IMR-90 (cell line): ENCODE data around the gene NCOA3. TPM values are rescaled to one million over a fixed set of nuclear protein-coding genes. Genes with fewer than 3 reads are reported as not detected.

Experiments
- ATAC-seq: fragments of 200-7000 bp; cut with Tn5 transposase; 2 replicates; pipeline ENCODE4 v1.9.1; 2020; ENCODE audit warnings: low read depth, mild to moderate bottlenecking, moderate library complexity
- BruUV-seq: library from RNA; stranded (reverse); fragments of 400-500 nt; replicated peaks from 2 replicates; lab custom pipeline; 2021; lab: Mats Ljungman, UMichigan
- CTCF ChIA-PET: fragments of 300-600 bp; formaldehyde crosslinking; extraction: SDS; loops from one replicate; lab custom pipeline; 2021; ENCODE audit warnings: antibody characterized with exemption; lab: Yijun Ruan, JAX
- POLR2A ChIA-PET: fragments of 300-600 bp; sonication (Branson Sonifier 250); formaldehyde crosslinking; loops from one replicate; lab custom pipeline; 2022; ENCODE audit warnings: antibody characterized with exemption; ENCODE audit not compliant: unreplicated experiment; lab: Charles Lee
- DNase-seq: peaks from one replicate; pipeline ENCODE4 v3.0.0; 2013
- H2AFZ ChIP-seq: replicated peaks from 2 replicates; pipeline ENCODE3; 2013; ENCODE audit warnings: low read length, mild to moderate bottlenecking; ENCODE audit not compliant: poor library complexity
- H2AK5ac ChIP-seq: 2 replicates; pipeline ENCODE4 v1.6.1; 2013; ENCODE audit warnings: low read depth, low read length, inconsistent platforms
- H2AK9ac ChIP-seq: replicated peaks from 2 replicates; pipeline ENCODE3; 2013; ENCODE audit warnings: mild to moderate bottlenecking, low read depth, low read length, moderate library complexity; ENCODE audit not compliant: poor library complexity
- H2BK120ac ChIP-seq: 2 replicates; pipeline ENCODE4 v1.6.1; 2013; ENCODE audit warnings: low read depth, low read length, inconsistent platforms
- H2BK15ac ChIP-seq: 3 replicates; pipeline ENCODE4 v1.6.1; 2013; ENCODE audit warnings: low read depth, low read length, inconsistent platforms
- H2BK20ac ChIP-seq: 2 replicates; pipeline ENCODE4 v1.6.1; 2013; ENCODE audit warnings: low read depth, mild to moderate bottlenecking, inconsistent platforms, low read length, moderate library complexity
- H2BK5ac ChIP-seq: 2 replicates; pipeline ENCODE4 v1.6.1; 2013; ENCODE audit warnings: mild to moderate bottlenecking, low read depth, low read length, inconsistent platforms; ENCODE audit not compliant: poor library complexity, severe bottlenecking
- H3K14ac ChIP-seq: replicated peaks from 2 replicates; pipeline ENCODE4 v1.6.1; 2013; ENCODE audit warnings: low read depth, low read length, inconsistent platforms
- H3K18ac ChIP-seq: 2 replicates; pipeline ENCODE4 v1.6.1; 2013; ENCODE audit warnings: low read depth, low read length, control low read depth
- H3K23ac ChIP-seq: 2 replicates; pipeline ENCODE4 v1.6.1; 2013; ENCODE audit warnings: low read depth, low read length, inconsistent platforms
- H3K27ac ChIP-seq: 2 replicates; pipeline ENCODE4 v1.5.1; 2013; ENCODE audit warnings: mild to moderate bottlenecking, control low read depth, low read length; ENCODE audit not compliant: insufficient read depth
- H3K27me3 ChIP-seq: 2 replicates; pipeline ENCODE4 v1.6.1; 2013; ENCODE audit warnings: low read length; ENCODE audit not compliant: control insufficient read depth, insufficient read depth
- H3K36me3 ChIP-seq: 2 replicates; pipeline ENCODE4 v1.6.1; 2013; ENCODE audit warnings: low read length, mixed read lengths; ENCODE audit not compliant: control insufficient read depth, insufficient read depth
- H3K4ac ChIP-seq: 2 replicates; pipeline ENCODE4 v1.6.1; 2013; ENCODE audit warnings: low read depth, low read length, inconsistent platforms
- H3K4me1 ChIP-seq: 2 replicates; pipeline ENCODE4 v1.6.1; 2013; ENCODE audit warnings: low read length, mixed read lengths; ENCODE audit not compliant: control insufficient read depth, insufficient read depth
- H3K4me2 ChIP-seq: 2 replicates; pipeline ENCODE4 v1.6.1; 2013; ENCODE audit warnings: low read depth, mild to moderate bottlenecking, control low read depth, low read length, moderate library complexity
- H3K4me3 ChIP-seq: 2 replicates; pipeline ENCODE4 v1.5.1; 2013; ENCODE audit warnings: low read depth, mild to moderate bottlenecking, control low read depth, low read length, moderate library complexity; ENCODE audit not compliant: insufficient read depth
- H3K56ac ChIP-seq: 2 replicates; pipeline ENCODE4 v1.6.1; 2013; ENCODE audit warnings: low read length, inconsistent platforms; ENCODE audit not compliant: insufficient read depth; ENCODE audit errors: extremely low read depth
- H3K79me1 ChIP-seq, 2 experiments: 2 replicates each; pipeline ENCODE4 v1.6.1; 2013; ENCODE audit warnings: low read length in 2 of 2, inconsistent platforms in 1 of 2, low read depth in 1 of 2
- H3K9ac ChIP-seq: 2 replicates; pipeline ENCODE4 v1.6.1; 2013; ENCODE audit warnings: low read depth, low read length, control low read depth
- H3K9me1 ChIP-seq: 2 replicates; pipeline ENCODE4 v1.6.1; 2013; ENCODE audit warnings: low read length, inconsistent platforms; ENCODE audit not compliant: insufficient read depth
- H3K9me3 ChIP-seq: 2 replicates; pipeline ENCODE4 v1.6.1; 2013; ENCODE audit warnings: low read length; ENCODE audit not compliant: control insufficient read depth, insufficient read depth
- H4K20me1 ChIP-seq: 2 replicates; pipeline ENCODE4 v1.6.1; 2013; ENCODE audit warnings: low read length, inconsistent platforms; ENCODE audit not compliant: insufficient read depth
- H4K5ac ChIP-seq: 2 replicates; pipeline ENCODE4 v1.6.1; 2013; ENCODE audit warnings: mild to moderate bottlenecking, low read depth, low read length, control low read depth
- H4K8ac ChIP-seq, 2 experiments: 2 replicates each; pipeline ENCODE4 v1.6.1; 2013; ENCODE audit warnings: low read depth in 2 of 2, low read length in 2 of 2, control low read depth in 1 of 2, inconsistent platforms in 1 of 2
- H4K91ac ChIP-seq: 2 replicates; pipeline ENCODE4 v1.6.1; 2013; ENCODE audit warnings: low read depth, low read length, inconsistent platforms; ENCODE audit not compliant: insufficient read depth
- MAZ ChIP-seq: IDR thresholded peaks from 2 replicates; pipeline ENCODE4 v1.6.1; 2012; ENCODE audit warnings: low read depth, mild to moderate bottlenecking, low read length, improper control_type of control experiment, moderate library complexity, borderline replicate concordance
- NFE2L2 ChIP-seq: fragments of 150-350 bp; IDR thresholded peaks from 2 replicates; pipeline ENCODE4 v1.6.1; 2016; ENCODE audit warnings: low read depth, mild to moderate bottlenecking, low read length
- RCOR1 ChIP-seq: IDR thresholded peaks from 2 replicates; pipeline ENCODE4 v1.6.1; 2012; ENCODE audit warnings: mild to moderate bottlenecking, low read length, improper control_type of control experiment; ENCODE audit not compliant: insufficient replicate concordance
- SMC3 ChIP-seq: fragments of 150-350 bp; IDR thresholded peaks from 2 replicates; pipeline ENCODE4 v1.6.1; 2016; ENCODE audit warnings: low read depth, mild to moderate bottlenecking, antibody characterized with exemption, low read length, moderate library complexity
- WGBS, 2 experiments: methylation state at CpG; one replicate each; pipeline versions ENCODE4 v1.1.5 to v1.1.7; 2013; ENCODE audit warnings: missing lambda C conversion rate in 2 of 2; ENCODE audit not compliant: insufficient read length in 1 of 2; ENCODE audit errors: extremely low coverage in 2 of 2; 5-methylcytosine and 5-hydroxymethylcytosine counted together
- dilution Hi-C: fragments of 300-500 bp; cut with HindIII; formaldehyde crosslinking; loops from one replicate; pipeline ENCODE4 v1.14.3; 2018; ENCODE audit warnings: low sequenced_read_pairs; ENCODE audit not compliant: unreplicated experiment
- in situ Hi-C: fragments of 300-500 bp; cut with MboI; formaldehyde crosslinking; loops from 3 replicates; pipeline ENCODE4 v1.14.3; 2019; ENCODE audit warnings: low sequenced_read_pairs, inconsistent platforms, mixed read lengths
- intact Hi-C: fragments of 100-400 bp; cut with micrococcal nuclease; formaldehyde crosslinking; loops from 2 replicates; pipeline ENCODE4 v1.10.0; 2022
- polyA plus RNA-seq, 3 experiments: library from polyadenylated mRNA; depleted of rRNA; stranded (reverse); fragments of >200 nt; gene quantifications; 2 replicates each; pipeline ENCODE4 v1.2.3, GENCODE V29; 2012; ENCODE audit warnings: low replicate concordance in 1 of 3
- total RNA-seq: library from RNA; depleted of rRNA; stranded (reverse); fragments of >200 nt; gene quantifications from 2 replicates; pipeline ENCODE4 v1.2.3, GENCODE V29; 2012
- TF ChIP-seq, protein P1 (sequence below): conservative IDR thresholded peaks from 2 replicates; pipeline ENCODE4 v1.5.1; 2012; ENCODE audit warnings: mild to moderate bottlenecking, low read depth, low read length, improper control_type of control experiment

The NCOA3 gene
- total and polyA plus RNA-seq, 2 of the 4 experiments (the other 2 are of a cell fraction) = 8.8 to 29.0 TPM

DNA sequence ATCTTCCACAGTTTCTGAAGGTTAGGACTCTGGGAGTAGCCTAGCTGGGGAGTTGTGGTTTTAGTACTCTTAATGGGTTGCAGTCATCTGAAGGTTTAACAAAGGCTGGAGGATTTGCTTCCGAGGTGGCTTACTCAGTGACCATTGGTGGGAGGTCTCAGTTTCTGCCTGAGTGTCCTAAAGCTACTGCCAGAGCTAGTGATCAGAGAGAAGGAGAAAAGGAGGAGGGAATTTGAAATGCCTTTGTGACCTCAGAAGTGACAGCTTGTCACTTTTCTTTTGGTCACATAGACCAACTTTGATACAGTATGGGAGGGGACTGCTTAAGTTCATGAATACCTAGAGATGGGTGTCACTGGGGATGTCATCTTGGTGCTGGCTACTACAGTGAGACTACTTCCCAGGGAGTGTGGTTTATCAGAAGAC, 41.3 kb downstream of the NCOA3 start:
- Histone ChIP-seq H3K23ac (peak overlapping the region; percentile 34; the same call in 1 of the 2 replicates), H3K36me3 (no peaks in the 10 kb centered on the region), H2AK5ac (peak overlapping the region; percentile 0; the same call in 1 of the 2 replicates), H2BK5ac (peak overlapping the region; percentile 2), H3K4me1 (peaks cover 29% of the 10 kb centered on the region), H4K91ac (no peak overlapping the region), H4K5ac (peak overlapping the region; percentile 35; the same call in 1 of the 2 replicates), H2AK9ac (no peak overlapping the region), H3K4me3 (no peak overlapping the region), H3K18ac (peak overlapping the region; percentile 35; the same call in 1 of the 2 replicates), H3K4ac (no peak overlapping the region), H3K9ac (no peak overlapping the region), H2BK15ac (no peak overlapping the region), H3K56ac (no peak overlapping the region), H3K9me1 (peaks cover 25% of the 10 kb centered on the region), H4K20me1 (peaks cover 22% of the 10 kb centered on the region), H2BK120ac (peak overlapping the region; percentile 20; the same call in 1 of the 2 replicates), H3K27me3 (no peaks in the 10 kb centered on the region), H3K9me3 (no peaks in the 10 kb centered on the region), H2AFZ (no peak overlapping the region), H3K79me1 (peaks cover 30 to 69% of the 10 kb centered on the region in 2 experiments), H3K14ac (peak overlapping the region; percentile 13), H4K8ac (peak overlapping the region in 1 of 2 experiments; percentile 26; a peak in 1 of 4 replicates), H2BK20ac (peak overlapping the region; percentile 3; the same call in 1 of the 2 replicates), H3K27ac (no peak overlapping the region), H3K4me2 (peak overlapping the region; percentile 43; the same call in 1 of the 2 replicates)
- BruUV-seq = no TSS peak
- TF ChIP-seq NFE2L2 = no peak
- no peak for TF ChIP-seq RCOR1
- TF ChIP-seq, protein P1, sequence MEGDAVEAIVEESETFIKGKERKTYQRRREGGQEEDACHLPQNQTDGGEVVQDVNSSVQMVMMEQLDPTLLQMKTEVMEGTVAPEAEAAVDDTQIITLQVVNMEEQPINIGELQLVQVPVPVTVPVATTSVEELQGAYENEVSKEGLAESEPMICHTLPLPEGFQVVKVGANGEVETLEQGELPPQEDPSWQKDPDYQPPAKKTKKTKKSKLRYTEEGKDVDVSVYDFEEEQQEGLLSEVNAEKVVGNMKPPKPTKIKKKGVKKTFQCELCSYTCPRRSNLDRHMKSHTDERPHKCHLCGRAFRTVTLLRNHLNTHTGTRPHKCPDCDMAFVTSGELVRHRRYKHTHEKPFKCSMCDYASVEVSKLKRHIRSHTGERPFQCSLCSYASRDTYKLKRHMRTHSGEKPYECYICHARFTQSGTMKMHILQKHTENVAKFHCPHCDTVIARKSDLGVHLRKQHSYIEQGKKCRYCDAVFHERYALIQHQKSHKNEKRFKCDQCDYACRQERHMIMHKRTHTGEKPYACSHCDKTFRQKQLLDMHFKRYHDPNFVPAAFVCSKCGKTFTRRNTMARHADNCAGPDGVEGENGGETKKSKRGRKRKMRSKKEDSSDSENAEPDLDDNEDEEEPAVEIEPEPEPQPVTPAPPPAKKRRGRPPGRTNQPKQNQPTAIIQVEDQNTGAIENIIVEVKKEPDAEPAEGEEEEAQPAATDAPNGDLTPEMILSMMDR = no peak
- TF ChIP-seq SMC3 = no peak
- TF ChIP-seq MAZ = no peak
- POLR2A ChIA-PET = no interaction called here
- DNase-seq = peak; percentile 43
- WGBS, 2 experiments = 14% methylated on average over 1 of the region's 1 CpG; no CpG with 5 or more reads in 1 of the 2 experiments
- CTCF ChIA-PET = interaction anchor here (0.6 to 1.6 kb wide), 2 partner anchors 18 to 159 kb away, joined by 3 to 4 read pairs; no protein-coding TSS in a partner anchor
- in situ Hi-C loops = no loop called here
- ATAC-seq = peak; percentile 19; the same call in 1 of the 2 replicates
- intact Hi-C loops = no loop called here
- dilution Hi-C loops = no loop called here
